HepG2 (cell line): ENCODE results near the gene GPS2. TPM values are rescaled to one million over a fixed set of nuclear protein-coding genes. Genes with fewer than 3 reads are reported as not detected.

ENCODE experiments used
- BORCS8-MEF2B ChIP-seq: sonication (generic); formaldehyde crosslinking; IDR thresholded peaks from 2 replicates; pipeline ENCODE4 v1.8.0; 2022; ENCODE audit warnings: mild to moderate bottlenecking, missing genetic modification reagents
- ELF1 ChIP-seq: sonication (generic); formaldehyde crosslinking; IDR thresholded peaks from 2 replicates; pipeline ENCODE4 v1.4.0; 2020; ENCODE audit warnings: missing genetic modification reagents
- GABPA ChIP-seq, 2 experiments: IDR thresholded peaks; 2 replicates each; pipeline ENCODE4 v1.6.1; 2011 to 2016; ENCODE audit warnings: low read depth in 2 of 2, low read length in 1 of 2, missing biosample characterization in 1 of 2, missing genetic modification characterization in 1 of 2
- HNF4G ChIP-seq, 2 experiments: sonication (generic) in 1 of 2; formaldehyde crosslinking in 1 of 2; IDR thresholded peaks; 2 replicates each; pipeline versions ENCODE4 v1.4.0 to v1.6.1; 2011 to 2020; ENCODE audit warnings: borderline replicate concordance in 2 of 2, low read depth in 2 of 2, mild to moderate bottlenecking in 2 of 2, low read length in 1 of 2, missing genetic modification reagents in 1 of 2, moderate library complexity in 1 of 2
- KLF6 ChIP-seq: IDR thresholded peaks from 2 replicates; pipeline ENCODE4 v1.8.0; 2016; ENCODE audit warnings: missing biosample characterization, missing genetic modification reagents
- NR2F6 ChIP-seq, 2 experiments: IDR thresholded peaks; 2 replicates each; pipeline ENCODE4 v1.6.1; 2016; ENCODE audit warnings: antibody characterized with exemption in 1 of 2, mild to moderate bottlenecking in 1 of 2
- PHF8 ChIP-seq: sonication (generic); formaldehyde crosslinking; IDR thresholded peaks from 2 replicates; pipeline ENCODE4 v1.5.0; 2020; ENCODE audit warnings: missing genetic modification reagents
- RCOR2 ChIP-seq: IDR thresholded peaks from 2 replicates; pipeline ENCODE4 v1.6.1; 2016; ENCODE audit warnings: missing biosample characterization, missing genetic modification reagents
- U2AF1 ChIP-seq: fragments of 200-400 bp; formaldehyde crosslinking; optimal IDR thresholded peaks from 2 replicates; pipeline ENCODE3; 2017; ENCODE audit warnings: mild to moderate bottlenecking, low read depth, low read length
- YEATS2 ChIP-seq: sonication (generic); formaldehyde crosslinking; IDR thresholded peaks from 2 replicates; pipeline ENCODE4 v1.4.0; 2020; ENCODE audit warnings: missing genetic modification reagents, borderline replicate concordance
- ZNF34 ChIP-seq: sonication (generic); formaldehyde crosslinking; IDR thresholded peaks from 2 replicates; pipeline ENCODE4 v1.4.0; 2020; ENCODE audit warnings: mild to moderate bottlenecking, missing genetic modification reagents, borderline replicate concordance
- ZNF598 ChIP-seq: sonication (generic); formaldehyde crosslinking; IDR thresholded peaks from 2 replicates; pipeline ENCODE4 v1.5.1; 2020; ENCODE audit warnings: mild to moderate bottlenecking, missing genetic modification reagents, borderline replicate concordance
- ZSCAN31 ChIP-seq: sonication (generic); formaldehyde crosslinking; IDR thresholded peaks from 2 replicates; pipeline ENCODE4 v1.5.0; 2020; ENCODE audit warnings: low read depth, mild to moderate bottlenecking, missing genetic modification reagents
- polyA plus RNA-seq, 8 experiments: library from polyadenylated mRNA; depleted of rRNA in 3 of 8; stranded (reverse) in 7 of 8; unstranded in 1 of 8; fragments of >200 nt; fragmentation: Illumina TruSeq in 4 of 8; extraction: Trizol in 4 of 8; gene quantifications; 2 replicates each; pipeline versions ENCODE4 v1.2.1 to v1.2.3, GENCODE V29; 2011 to 2016; ENCODE audit warnings: low read depth in 4 of 8, missing spikeins in 1 of 8, mixed read lengths in 1 of 8; ENCODE audit not compliant: insufficient read depth in 1 of 8
- total RNA-seq, 5 experiments: library from RNA; depleted of rRNA; stranded (reverse); fragments of >200 nt; fragmentation: Illumina TruSeq; extraction: Trizol; gene quantifications; 2 replicates each; pipeline ENCODE4 v1.2.3, GENCODE V29; 2016; ENCODE audit warnings: low read depth in 1 of 5
- TF ChIP-seq, protein P1 (sequence below): sonication (generic); formaldehyde crosslinking; IDR thresholded peaks from 2 replicates; pipeline ENCODE4 v1.4.0; 2020; ENCODE audit warnings: missing genetic modification reagents, borderline replicate concordance
- TF ChIP-seq, protein P2 (sequence below), 2 experiments: IDR thresholded peaks; 2 replicates each; pipeline ENCODE4 v1.6.1; 2011 to 2012; ENCODE audit warnings: low read length in 2 of 2, borderline replicate concordance in 1 of 2, low read depth in 1 of 2, mild to moderate bottlenecking in 1 of 2, moderate library complexity in 1 of 2
- TF ChIP-seq, protein P3 (sequence below): IDR thresholded peaks from 2 replicates; pipeline ENCODE4 v1.6.1; 2016; ENCODE audit warnings: low read depth, control low read depth
- TF ChIP-seq, protein P4 (sequence below): sonication (generic); formaldehyde crosslinking; IDR thresholded peaks from 2 replicates; pipeline ENCODE4 v1.5.0; 2020; ENCODE audit warnings: missing genetic modification reagents

The GPS2 gene
- total and polyA plus RNA-seq, 2 of the 13 experiments (the other 11 are each of a cell fraction or from before 2014, with no cell fraction given) = 58.0 to 59.4 TPM

DNA sequence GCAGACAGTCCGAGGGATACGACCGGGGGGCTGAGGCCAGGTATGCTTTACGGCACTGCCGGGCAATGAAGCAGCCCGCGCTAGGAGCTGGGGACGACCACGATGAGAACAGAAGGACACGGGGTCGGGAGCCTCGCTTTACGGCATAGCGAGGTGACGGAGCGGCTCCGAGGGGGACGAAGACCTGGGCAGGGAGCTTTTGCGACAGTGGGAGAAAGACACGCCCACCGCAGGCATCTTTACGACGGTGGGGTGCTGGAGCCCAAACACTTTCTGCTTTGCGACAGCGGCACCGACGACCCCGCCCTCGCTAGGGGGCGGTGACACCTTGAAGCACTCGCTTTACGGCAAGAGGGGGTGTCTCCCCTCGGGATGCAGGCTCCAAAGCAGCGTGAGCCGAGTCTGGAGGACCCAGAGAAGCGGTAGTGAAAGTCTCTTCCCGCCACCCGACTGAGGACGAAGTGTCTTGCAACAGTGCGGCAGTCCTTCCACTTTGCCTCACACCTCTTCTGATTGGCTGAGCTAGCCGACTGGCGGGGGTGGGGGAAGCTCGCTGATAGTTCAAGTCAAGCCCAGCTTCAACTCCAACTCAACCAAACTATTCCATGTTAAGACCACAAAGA is 14.3 kb upstream of the GPS2 start (continued):
- TF ChIP-seq, protein P1, sequence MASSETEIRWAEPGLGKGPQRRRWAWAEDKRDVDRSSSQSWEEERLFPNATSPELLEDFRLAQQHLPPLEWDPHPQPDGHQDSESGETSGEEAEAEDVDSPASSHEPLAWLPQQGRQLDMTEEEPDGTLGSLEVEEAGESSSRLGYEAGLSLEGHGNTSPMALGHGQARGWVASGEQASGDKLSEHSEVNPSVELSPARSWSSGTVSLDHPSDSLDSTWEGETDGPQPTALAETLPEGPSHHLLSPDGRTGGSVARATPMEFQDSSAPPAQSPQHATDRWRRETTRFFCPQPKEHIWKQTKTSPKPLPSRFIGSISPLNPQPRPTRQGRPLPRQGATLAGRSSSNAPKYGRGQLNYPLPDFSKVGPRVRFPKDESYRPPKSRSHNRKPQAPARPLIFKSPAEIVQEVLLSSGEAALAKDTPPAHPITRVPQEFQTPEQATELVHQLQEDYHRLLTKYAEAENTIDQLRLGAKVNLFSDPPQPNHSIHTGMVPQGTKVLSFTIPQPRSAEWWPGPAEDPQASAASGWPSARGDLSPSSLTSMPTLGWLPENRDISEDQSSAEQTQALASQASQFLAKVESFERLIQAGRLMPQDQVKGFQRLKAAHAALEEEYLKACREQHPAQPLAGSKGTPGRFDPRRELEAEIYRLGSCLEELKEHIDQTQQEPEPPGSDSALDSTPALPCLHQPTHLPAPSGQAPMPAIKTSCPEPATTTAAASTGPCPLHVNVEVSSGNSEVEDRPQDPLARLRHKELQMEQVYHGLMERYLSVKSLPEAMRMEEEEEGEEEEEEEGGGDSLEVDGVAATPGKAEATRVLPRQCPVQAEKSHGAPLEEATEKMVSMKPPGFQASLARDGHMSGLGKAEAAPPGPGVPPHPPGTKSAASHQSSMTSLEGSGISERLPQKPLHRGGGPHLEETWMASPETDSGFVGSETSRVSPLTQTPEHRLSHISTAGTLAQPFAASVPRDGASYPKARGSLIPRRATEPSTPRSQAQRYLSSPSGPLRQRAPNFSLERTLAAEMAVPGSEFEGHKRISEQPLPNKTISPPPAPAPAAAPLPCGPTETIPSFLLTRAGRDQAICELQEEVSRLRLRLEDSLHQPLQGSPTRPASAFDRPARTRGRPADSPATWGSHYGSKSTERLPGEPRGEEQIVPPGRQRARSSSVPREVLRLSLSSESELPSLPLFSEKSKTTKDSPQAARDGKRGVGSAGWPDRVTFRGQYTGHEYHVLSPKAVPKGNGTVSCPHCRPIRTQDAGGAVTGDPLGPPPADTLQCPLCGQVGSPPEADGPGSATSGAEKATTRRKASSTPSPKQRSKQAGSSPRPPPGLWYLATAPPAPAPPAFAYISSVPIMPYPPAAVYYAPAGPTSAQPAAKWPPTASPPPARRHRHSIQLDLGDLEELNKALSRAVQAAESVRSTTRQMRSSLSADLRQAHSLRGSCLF (CRISPR knock-in tag) = no peak
- TF ChIP-seq NR2F6 (IDR thresholded peaks at IDR 0.05) = no peak
- no peak; the same call in 1 of the 2 replicates for TF ChIP-seq NR2F6 (CRISPR knock-in tag; IDR thresholded peaks at IDR 0.05)
- TF ChIP-seq HNF4G (IDR thresholded peaks at IDR 0.05; ENCODE audit: borderline replicate concordance, low read depth, low read length) = no peak
- no peak for TF ChIP-seq HNF4G (CRISPR knock-in tag; IDR thresholded peaks at IDR 0.05; ENCODE audit: borderline replicate concordance, low read depth)
- peak; percentile 68; the same call in 1 of the 2 replicates for TF ChIP-seq ZSCAN31 (CRISPR knock-in tag)
- peak; percentile 61 for TF ChIP-seq PHF8
- peak; percentile 16; the same call in 1 of the 2 replicates for TF ChIP-seq GABPA (IDR thresholded peaks at IDR 0.05; ENCODE audit: low read depth, low read length)
- peak; percentile 80 for TF ChIP-seq GABPA (CRISPR knock-in tag; IDR thresholded peaks at IDR 0.05; ENCODE audit: low read depth)
- no peak for TF ChIP-seq U2AF1
- 0 out of 2 replicates have a peak, but pooled peaks have one; percentile 39 for TF ChIP-seq KLF6 (CRISPR knock-in tag)
- no peak for TF ChIP-seq ELF1 (CRISPR knock-in tag)
- TF ChIP-seq BORCS8-MEF2B (CRISPR knock-in tag) = no peak
- TF ChIP-seq YEATS2 (CRISPR knock-in tag) = peak; percentile 83; the same call in 1 of the 2 replicates
- TF ChIP-seq, protein P2, sequence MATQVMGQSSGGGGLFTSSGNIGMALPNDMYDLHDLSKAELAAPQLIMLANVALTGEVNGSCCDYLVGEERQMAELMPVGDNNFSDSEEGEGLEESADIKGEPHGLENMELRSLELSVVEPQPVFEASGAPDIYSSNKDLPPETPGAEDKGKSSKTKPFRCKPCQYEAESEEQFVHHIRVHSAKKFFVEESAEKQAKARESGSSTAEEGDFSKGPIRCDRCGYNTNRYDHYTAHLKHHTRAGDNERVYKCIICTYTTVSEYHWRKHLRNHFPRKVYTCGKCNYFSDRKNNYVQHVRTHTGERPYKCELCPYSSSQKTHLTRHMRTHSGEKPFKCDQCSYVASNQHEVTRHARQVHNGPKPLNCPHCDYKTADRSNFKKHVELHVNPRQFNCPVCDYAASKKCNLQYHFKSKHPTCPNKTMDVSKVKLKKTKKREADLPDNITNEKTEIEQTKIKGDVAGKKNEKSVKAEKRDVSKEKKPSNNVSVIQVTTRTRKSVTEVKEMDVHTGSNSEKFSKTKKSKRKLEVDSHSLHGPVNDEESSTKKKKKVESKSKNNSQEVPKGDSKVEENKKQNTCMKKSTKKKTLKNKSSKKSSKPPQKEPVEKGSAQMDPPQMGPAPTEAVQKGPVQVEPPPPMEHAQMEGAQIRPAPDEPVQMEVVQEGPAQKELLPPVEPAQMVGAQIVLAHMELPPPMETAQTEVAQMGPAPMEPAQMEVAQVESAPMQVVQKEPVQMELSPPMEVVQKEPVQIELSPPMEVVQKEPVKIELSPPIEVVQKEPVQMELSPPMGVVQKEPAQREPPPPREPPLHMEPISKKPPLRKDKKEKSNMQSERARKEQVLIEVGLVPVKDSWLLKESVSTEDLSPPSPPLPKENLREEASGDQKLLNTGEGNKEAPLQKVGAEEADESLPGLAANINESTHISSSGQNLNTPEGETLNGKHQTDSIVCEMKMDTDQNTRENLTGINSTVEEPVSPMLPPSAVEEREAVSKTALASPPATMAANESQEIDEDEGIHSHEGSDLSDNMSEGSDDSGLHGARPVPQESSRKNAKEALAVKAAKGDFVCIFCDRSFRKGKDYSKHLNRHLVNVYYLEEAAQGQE (IDR thresholded peaks at IDR 0.05; ENCODE audit: borderline replicate concordance in 1 of 2, low read depth in 1 of 2, low read length in 2 of 2) = no peak; a peak in 1 of 4 replicates
- no peak for TF ChIP-seq RCOR2
- TF ChIP-seq ZNF598 = no peak
- TF ChIP-seq, protein P3, sequence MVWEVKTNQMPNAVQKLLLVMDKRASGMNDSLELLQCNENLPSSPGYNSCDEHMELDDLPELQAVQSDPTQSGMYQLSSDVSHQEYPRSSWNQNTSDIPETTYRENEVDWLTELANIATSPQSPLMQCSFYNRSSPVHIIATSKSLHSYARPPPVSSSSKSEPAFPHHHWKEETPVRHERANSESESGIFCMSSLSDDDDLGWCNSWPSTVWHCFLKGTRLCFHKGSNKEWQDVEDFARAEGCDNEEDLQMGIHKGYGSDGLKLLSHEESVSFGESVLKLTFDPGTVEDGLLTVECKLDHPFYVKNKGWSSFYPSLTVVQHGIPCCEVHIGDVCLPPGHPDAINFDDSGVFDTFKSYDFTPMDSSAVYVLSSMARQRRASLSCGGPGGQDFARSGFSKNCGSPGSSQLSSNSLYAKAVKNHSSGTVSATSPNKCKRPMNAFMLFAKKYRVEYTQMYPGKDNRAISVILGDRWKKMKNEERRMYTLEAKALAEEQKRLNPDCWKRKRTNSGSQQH (CRISPR knock-in tag) = peak; percentile 45; the same call in 1 of the 2 replicates
- no peak for TF ChIP-seq ZNF34 (CRISPR knock-in tag)
- TF ChIP-seq, protein P4, sequence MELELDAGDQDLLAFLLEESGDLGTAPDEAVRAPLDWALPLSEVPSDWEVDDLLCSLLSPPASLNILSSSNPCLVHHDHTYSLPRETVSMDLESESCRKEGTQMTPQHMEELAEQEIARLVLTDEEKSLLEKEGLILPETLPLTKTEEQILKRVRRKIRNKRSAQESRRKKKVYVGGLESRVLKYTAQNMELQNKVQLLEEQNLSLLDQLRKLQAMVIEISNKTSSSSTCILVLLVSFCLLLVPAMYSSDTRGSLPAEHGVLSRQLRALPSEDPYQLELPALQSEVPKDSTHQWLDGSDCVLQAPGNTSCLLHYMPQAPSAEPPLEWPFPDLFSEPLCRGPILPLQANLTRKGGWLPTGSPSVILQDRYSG (CRISPR knock-in tag) = no peak
